ENCODE results near the gene OAF. TPM values are rescaled to one million over a fixed set of nuclear protein-coding genes. Genes with fewer than 3 reads are reported as not detected.
A peak's percentile ranks its signal among the peaks of the same experiment; 100 is the strongest.

The OAF gene
- total RNA-seq, 4 donors from 2014 or later = 30.0 to 100 (median 42.4) TPM

GRCh38 chr11:120233207-120233803, 22.5 kb downstream of the OAF start:
- no peak for ATAC-seq
- 71 to 88% methylated on average over 6 to 7 of the region's 9 CpGs for WGBS, 2 donors (ENCODE audit: low coverage in 1 of 2)
- peaks cover 38% of the 10 kb centered on the region for H3K27me3 ChIP-seq
- H3K27ac ChIP-seq = no peak overlapping the region
- no peak overlapping the region for H3K4me3 ChIP-seq
- peaks cover 0 to 10% (median 0%) of the 10 kb centered on the region in 3 donors for H3K4me1 ChIP-seq
- no peaks in the 10 kb centered on the region for H3K9me3 ChIP-seq
- peaks cover 0 to 8% of the 10 kb centered on the region in 2 donors for H3K36me3 ChIP-seq
- TF ChIP-seq CTCF (IDR thresholded peaks at IDR 0.05) = no peak
- no peak for TF ChIP-seq POLR2A (IDR thresholded peaks at IDR 0.05)
- no peak for TF ChIP-seq EP300 (IDR thresholded peaks at IDR 0.05)
- no peak for TF ChIP-seq POLR2AphosphoS5 (IDR thresholded peaks at IDR 0.05)

GRCh38 chr11:120235024-120235628, 24.3 kb downstream of the OAF start:
- no peak for ATAC-seq
- H3K4me3 ChIP-seq = no peak overlapping the region
- no peaks in the 10 kb centered on the region for H3K36me3 ChIP-seq
- WGBS, 2 donors (ENCODE audit: low coverage in 1 of 2) = 29 to 34% methylated on average over 3 of the region's 8 CpGs
- TF ChIP-seq CTCF (IDR thresholded peaks at IDR 0.05) (peak in 3 of 4 experiments; percentile 63 to 80 (median 70)), POLR2AphosphoS5 (IDR thresholded peaks at IDR 0.05) (no peak)
- H3K27ac ChIP-seq = no peak overlapping the region
- peaks cover 53% of the 10 kb centered on the region for H3K27me3 ChIP-seq
- peaks cover 0 to 6% (median 3%) of the 10 kb centered on the region in 3 donors for H3K4me1 ChIP-seq
- H3K9me3 ChIP-seq = no peaks in the 10 kb centered on the region

- no peak for ATAC-seq
- H3K36me3 ChIP-seq = no peaks in the 10 kb centered on the region
- no peak overlapping the region for H3K27ac ChIP-seq
- 49 to 51% methylated on average over 5 of the region's 5 CpGs for WGBS, 2 donors (ENCODE audit: low coverage in 1 of 2)
- peaks cover 66% of the 10 kb centered on the region for H3K27me3 ChIP-seq
- peaks cover 0 to 10% (median 4%) of the 10 kb centered on the region in 3 donors for H3K4me1 ChIP-seq
- no peak for TF ChIP-seq POLR2AphosphoS5 (IDR thresholded peaks at IDR 0.05)
- no peak for TF ChIP-seq CTCF (IDR thresholded peaks at IDR 0.05)
- TF ChIP-seq EP300 (IDR thresholded peaks at IDR 0.05) = no peak
- TF ChIP-seq POLR2A (IDR thresholded peaks at IDR 0.05) = no peak
- no peaks in the 10 kb centered on the region for H3K9me3 ChIP-seq
- no peak overlapping the region for H3K4me3 ChIP-seq
Observed at GRCh38 chr11:120236169-120237107, 25.6 kb downstream of the OAF start.

GRCh38 chr11:120238968-120239620, 28.3 kb downstream of the OAF start:
- no peak for ATAC-seq
- WGBS, 2 donors (ENCODE audit: low coverage in 1 of 2) = 80 to 84% methylated on average over 7 of the region's 11 CpGs
- TF ChIP-seq CTCF (IDR thresholded peaks at IDR 0.05) (no peak), EP300 (IDR thresholded peaks at IDR 0.05) (no peak), POLR2A (IDR thresholded peaks at IDR 0.05) (no peak), POLR2AphosphoS5 (IDR thresholded peaks at IDR 0.05) (no peak)
- Histone ChIP-seq H3K27me3 (peaks cover 70% of the 10 kb centered on the region), H3K36me3 (no peaks in the 10 kb centered on the region), H3K9me3 (no peaks in the 10 kb centered on the region), H3K4me1 (peaks cover 0 to 10% (median 4%) of the 10 kb centered on the region in 3 donors), H3K27ac (no peak overlapping the region), H3K4me3 (no peak overlapping the region)
